HS-27A (cell line): ENCODE data around the gene USP37.
"Not testable (repeated sequence)": the region's sequence is repeated elsewhere in the genome, so short reads cannot be mapped to it uniquely, and the experiment has no call there.

Experiments used
- DNase-seq: peaks from one replicate; pipeline ENCODE4 v3.0.0-alpha.2; 2012; ENCODE audit warnings: low read depth, missing footprints

The USP37 gene

DNA sequence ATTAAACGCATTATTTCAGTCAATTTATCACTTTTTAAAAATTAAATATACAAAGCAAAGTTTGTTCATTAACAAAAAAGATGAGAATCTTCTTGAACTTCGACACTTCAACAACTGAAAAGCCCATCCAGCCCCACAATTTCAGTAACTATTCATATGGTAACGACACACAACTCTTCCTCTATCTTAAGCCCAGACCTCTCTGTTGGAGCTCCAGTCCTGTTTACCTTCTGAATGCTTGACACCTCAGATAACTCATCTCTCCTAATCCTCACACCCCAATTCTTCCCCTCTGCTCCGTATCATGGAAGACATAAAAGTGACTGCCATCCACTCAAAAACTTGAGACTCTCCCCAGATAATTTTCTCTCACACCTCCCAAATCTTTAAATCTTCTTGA, 12.6 kb downstream of the USP37 start:
- DNase-seq: no peak

DNA sequence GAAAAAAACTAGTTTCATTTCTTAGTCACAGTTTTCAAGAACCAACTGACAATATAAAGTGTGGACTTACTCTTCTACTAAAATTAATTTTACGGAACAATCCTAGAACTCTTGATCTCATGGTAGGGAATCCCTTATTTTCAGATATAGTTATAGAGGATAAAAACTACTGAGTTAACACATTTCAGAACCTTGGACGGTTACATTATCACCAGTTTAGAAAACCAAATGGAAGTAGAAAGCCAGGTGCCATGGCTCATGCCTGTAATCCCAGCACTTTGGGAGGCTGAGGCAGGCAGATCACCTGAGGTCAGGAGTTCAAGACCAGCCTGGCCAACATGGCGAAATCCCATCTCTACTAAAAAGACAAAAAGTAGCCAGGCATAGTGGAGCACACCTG, 13.9 kb downstream of the USP37 start:
- DNase-seq: not testable (repeated sequence)

DNA sequence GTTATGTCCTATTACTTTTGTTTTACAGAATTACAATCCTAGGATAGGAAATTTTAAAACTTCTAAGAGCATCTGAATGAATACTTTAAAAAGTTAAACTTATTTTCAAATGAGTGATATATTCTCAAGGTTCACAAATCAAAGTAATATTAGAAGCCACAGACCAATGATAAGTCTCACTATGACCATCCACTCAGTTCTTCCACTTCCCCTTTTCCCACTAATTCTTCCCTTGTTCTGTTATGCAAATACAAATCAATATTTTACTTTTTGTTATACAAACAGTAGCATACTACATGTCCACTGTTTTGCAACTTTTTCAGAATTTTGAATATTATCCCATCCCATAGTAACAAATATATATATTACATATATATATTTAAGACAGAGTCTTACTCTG, 20.2 kb downstream of the USP37 start:
- no peak for DNase-seq

DNA sequence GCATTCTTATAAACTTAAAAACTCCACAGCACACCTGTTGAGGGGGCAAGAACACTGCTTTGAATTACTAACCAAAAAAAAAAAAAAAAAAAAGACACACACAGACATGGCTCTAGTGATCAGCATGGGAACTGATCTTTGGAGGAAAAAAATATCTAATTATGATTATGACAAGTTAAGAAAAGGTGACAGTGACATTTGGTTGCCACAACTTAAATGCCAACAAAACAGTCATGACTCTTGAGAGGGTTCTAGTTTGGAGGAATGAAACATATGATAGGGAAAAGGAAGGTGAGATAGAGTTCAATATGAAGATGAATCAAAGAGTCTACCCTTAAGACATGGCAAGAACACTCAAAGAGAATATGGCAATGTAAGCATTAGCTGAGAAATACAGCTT, 20.6 kb downstream of the USP37 start:
- DNase-seq: no peak

DNA sequence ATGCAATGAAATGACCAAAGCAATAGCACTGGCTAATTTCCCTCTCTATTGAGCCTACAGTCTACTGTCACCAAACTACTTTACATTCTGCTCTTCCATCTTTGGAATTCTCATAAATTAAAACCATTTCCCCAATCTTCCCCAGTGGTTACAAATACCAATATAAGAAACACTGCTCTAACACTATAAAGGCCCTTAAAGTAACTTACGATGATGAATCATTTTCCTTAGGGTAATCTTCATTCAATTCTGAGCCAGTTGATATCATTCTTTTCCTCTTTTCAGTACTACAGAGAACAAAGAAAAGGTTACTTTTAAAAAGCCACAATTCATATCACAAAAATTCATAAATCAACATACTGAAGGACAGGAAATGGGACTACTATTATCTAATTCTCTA, 22.1 kb downstream of the USP37 start:
- no peak for DNase-seq

DNA sequence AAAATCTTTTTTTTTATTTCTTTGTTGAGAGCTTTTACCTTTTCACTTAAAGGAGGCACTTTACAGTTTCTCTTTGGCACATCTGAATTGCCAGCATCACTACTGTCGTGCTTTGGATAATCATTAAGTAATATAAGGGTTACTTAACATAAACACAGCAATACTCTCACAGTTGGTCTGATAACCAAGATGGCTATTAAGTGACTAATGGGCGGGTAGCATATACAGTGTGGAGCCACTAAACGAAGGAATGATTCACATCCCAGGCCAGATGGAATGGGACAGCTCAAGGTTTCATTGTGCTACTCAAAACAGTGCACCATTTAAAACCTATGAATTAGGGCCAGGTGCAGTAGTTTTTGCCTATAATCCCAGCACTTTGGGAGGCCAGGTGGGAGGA, 28.1 kb downstream of the USP37 start:
- no peak for DNase-seq

DNA sequence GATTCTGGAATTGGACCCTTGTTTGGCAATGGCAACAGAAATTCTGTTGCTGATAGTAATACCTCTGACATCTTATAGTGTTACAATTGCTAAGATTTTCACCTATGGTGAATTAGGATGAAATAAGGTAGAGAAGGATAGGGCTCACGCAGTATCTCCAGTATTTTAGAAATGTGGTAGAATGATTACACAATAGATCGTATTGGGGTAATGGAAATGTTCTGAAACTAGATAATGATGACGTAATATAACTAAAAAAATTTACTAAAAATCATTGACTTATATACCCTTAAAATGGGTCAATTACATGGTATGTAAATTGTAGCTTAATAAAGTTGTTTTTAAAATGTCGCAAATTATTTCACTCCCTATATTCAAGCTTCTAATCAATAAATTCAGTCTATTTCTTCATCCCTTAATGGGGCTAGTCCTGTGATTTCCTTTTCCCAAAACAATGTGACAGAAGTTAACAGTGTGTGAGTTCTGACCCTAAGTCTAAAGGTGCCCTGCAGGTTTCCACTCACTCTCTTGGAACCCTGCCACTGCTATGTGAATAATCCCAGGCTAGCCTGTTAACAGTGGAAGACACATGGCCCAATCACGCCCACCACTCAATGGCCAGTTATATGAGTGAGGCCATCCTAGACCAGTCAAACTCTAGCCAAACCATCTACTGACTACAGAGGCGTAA, 31.2 kb downstream of the USP37 start:
- no peak for DNase-seq

DNA sequence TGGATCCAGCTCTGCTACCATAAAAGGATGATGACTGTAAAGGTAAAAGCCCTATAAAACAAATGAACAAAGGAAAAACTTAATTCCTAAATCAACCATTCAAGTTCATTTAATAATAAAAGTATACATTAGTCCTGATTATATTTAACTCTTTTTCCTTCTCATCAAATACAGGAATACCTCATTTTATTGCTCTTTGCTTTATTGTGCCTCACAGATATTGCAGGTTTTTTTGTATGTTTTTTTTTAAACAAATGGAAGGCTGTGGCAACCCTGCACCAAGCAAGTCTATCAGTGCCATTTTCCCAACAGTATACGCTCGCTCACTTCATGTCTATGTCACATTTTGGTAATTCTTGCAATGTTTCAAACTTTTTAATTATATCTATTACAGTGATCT, 38.2 kb downstream of the USP37 start:
- DNase-seq: no peak

DNA sequence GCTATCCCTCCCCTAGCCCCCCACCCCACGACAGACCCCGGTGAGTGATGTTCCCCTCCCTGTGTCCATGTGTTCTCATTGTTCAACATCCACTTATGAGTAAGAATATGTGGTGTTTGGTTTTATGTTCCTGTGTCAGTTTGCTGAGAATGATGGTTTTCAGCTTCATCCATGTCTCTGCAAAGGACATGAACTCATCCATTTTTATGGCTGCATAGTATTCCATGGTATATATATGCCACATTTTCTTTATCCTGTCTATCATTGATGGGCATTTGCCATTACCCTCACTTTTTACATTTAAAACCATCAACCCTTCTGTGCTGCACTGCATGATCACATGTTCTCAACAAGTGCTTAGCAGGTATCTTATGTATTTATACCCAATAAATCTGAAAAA, 39.7 kb downstream of the USP37 start:
- DNase-seq: not testable (repeated sequence)

DNA sequence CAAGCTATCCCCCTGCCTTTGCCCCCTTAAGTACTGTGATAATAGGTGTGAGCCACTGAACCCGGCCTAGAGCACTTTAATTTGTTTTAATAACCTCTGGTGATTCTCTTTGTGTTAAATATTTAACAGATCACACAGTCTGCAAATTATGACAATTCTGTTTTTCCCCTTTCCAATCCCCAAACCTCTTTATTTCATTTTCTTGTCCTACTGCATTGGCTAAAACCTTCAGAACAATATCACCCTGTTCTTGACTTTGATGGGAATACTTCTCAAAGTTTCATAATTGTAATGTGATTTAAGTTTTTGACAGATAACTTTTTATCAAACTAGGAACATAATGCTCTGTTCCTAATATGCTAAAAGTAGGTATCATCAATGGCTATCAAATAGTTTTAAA, 44.5 kb downstream of the USP37 start:
- DNase-seq: no peak

DNA sequence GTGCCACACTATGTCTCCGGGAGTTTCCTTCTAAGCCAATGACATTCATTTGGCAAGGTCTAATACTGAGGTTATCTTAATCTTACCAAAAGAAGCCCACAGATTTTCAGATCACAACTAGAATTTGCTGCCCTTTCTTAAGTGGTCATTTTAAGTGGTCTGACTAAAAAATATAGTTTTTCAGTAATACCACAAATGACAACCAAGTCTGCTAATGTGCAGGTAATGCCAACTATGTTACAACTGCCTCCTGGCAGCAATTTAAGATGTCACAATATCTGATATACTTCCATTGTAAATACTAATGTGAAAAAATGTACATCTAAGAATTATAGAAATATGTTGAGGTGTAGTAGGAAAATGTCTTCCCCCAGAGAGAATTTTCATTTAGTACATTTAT, 49.3 kb downstream of the USP37 start:
- DNase-seq: no peak

DNA sequence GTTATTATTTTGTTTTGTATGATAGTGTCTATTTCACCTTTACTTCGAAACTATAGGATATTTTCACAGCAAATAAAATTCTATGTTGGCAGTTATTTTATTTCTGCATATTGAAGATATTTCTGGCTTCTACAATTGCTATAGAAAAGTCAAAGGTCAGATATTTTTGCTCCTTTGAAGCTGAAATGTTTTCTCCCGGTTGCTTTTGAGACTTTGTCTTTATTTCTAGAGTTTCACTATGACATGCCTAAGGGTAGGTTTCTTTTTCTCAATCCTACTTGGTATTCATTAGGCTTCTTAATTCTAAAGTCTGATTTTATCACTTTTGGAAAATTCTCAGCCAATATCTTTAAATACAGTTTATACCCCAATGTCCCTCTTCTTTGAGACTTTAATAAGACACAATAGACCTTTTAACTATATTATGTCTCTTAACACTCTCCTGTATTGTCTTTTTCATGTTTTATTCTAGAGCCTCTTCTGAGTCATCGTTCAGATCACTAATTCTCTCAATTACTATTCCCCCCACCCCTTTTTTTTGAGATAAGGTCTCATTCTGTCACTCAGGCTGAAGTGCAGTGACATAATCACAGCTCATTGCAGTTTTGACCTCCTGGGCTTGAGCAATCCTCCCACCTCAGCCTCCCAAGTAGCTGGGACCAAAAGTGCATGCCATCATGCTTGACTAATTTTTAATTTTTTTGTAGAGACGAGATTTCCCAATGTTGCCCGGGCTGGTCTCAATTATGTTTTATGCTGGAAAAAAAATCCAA, 50.5 kb downstream of the USP37 start:
- DNase-seq: no peak

DNA sequence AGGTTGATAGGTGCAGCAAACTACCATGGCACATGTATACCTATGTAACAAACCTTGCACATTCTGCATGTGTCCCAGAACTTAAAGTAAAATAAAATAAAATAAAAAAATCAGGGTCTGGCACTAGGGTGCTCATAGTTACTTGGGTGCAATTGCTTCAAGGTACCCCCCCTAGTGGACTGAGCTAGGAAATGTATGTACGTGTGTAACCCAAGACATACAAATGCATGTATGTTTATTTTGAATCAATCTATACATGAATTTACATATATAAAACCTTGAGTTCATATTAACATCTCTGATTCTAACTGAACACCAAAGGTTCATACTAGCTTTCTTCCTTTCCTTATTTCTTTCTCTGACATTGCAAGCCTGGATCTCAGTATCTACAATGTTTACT, 51.5 kb downstream of the USP37 start:
- DNase-seq: no peak

DNA sequence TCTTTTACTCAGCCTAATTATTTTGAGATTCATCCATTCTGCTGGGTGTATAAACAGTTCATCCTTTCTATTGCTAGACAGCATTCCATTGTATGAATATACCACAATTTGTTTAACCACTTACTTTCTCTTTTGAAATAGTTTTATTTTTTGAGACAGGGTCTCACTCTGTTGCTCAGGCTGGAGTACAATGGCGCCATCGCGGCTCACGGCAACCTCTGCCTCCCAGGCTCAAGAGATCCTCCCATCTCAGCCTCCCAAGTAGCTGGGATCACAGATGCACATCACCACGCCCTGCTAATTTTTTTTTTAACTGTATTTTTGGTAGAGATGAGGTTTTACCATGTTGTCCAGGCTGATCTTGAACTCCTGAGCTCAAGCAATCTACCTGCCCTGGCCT, 54.5 kb downstream of the USP37 start:
- no peak for DNase-seq

DNA sequence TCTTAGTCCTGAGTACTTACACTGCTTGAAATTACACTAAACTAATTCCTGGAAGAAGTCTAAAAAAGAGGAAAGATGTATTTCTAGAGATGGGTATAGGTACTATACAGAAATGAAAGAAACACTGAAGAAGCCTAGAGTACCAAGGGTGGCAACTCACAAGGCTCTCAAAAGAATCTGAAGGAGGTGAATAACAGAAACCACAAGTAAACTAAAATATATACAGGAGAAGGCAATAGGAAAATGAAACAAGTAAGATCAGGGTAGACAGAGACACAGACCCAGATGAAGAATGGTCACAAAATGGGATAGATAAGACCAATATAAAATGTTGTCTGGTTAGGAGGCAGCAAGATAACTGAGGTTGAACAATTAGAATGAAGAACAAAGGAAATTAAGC, 59.9 kb downstream of the USP37 start:
- DNase-seq: no peak

DNA sequence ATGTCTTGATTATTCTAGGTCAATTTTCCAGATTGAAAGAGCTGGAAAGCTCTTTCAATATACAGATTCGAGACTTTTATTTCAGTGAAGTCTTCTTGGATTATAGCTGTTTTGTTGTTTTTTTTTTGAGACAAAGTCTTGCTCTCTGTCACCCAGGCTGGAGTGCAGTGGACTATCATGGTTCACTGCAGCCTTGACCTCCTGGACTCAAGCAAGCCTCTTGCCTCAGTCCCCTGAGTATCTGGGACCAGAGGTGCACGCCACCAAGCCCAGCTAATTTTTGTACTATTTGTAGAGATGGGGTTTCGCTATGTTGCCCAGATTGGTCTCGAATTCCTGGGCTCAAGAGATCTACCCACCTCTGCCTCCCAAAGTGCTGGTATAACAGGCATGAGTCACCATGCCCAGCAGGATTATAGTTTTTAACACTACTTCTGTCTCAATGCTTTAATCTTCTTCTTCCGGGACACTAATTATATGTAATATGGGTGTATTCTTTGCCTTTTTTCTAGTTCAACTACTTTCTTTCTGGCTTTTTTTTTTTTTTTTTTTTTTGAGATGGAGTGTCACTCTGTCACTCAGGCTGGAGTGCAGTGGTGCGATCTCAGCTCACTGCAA, 62.3 kb downstream of the USP37 start:
- no peak for DNase-seq

DNA sequence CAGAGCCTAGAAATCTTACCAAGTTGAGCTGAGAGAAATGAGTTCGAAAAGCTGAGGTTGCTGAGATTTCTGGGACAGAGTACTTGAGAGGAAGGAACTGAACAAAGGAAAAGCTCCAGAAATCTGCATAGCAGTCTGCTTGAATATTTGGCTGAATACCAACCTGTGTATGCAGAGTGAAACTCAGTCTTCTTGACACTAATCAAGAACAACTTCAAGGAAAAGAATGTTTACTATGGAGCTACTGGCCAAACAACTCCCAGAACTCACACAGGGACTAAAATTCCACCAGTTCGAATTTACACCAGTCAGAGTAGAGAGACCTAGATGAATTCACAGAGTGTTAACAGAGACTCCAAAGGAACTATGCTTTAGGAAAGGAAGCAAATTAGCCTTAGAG, 66.5 kb downstream of the USP37 start:
- DNase-seq: no peak

DNA sequence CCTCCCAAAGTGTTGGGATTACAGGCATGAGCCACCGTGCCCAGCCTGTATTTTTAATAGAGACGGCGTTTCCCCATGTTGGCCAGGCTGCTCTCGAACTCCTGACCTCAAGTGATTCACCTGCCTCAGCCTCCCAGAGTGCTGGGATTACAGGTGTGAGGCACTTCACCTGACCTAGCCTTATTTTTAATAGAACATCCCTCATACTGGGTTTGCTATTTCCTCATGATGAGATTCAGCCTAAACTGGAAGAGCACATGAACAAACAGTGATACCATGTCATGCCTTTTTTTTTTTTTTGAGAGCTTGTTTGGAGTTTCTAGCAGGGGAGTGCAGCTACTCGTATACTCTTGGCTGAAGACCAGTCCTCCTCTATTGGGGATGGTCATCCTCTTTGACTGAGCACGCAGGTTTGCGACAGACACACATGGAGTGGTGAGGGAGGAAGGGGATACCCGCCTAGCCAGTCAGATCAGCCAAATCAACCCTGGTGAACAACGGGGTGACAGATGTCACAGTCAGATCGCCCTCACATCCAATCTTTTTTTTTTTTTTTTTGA, 67.6 kb downstream of the USP37 start:
- DNase-seq: no peak

DNA sequence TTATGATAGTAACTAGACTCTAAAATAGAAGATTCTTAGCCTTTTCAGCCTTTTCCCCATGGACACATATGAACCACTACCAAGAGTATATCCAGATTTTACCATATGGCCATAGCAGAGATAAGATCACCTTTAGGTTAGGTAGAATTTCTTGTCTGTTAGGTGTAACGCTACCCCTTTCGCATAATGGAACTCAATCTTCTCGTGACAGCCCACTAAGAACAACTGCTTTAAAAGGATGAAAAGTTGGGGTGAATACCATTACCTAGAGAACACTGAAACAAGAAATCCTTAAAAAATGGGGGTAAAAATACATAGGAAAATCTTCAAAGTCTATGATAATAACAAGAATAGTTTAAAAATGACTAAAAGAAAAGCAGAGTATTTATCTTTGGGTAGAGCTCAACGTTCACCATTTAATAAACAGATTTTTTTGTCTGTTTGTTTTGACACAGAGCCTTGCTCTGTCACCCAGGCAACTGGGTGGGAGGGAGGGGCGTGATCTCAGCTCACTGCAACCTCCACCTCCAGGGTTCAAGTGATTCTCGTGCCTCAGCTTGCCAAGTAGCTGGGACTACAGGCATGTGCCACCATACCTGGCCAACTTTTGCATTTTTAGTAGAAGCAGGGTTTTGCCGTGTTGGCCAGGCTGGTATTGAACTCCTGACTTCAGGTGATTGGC, 82.0 kb downstream of the USP37 start:
- no peak for DNase-seq

DNA sequence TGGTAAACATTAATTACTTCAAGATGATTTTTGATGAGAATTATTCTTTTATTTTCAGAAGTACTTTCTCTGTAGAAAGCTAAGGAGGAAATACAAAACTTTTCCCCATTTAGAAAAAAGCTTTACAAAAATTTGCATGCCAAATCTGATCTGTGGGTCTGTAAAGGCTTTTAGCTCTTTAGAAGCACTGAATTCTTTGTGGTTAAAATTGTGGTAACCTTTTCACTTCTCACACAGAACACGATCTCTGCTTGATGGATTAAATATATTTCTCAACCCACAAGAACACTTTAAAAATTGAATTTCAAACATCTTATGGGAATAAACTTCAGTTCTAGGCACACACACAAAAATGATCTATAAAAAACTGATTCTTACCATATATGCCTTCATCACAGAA, 85.5 kb downstream of the USP37 start:
- no peak for DNase-seq

DNA sequence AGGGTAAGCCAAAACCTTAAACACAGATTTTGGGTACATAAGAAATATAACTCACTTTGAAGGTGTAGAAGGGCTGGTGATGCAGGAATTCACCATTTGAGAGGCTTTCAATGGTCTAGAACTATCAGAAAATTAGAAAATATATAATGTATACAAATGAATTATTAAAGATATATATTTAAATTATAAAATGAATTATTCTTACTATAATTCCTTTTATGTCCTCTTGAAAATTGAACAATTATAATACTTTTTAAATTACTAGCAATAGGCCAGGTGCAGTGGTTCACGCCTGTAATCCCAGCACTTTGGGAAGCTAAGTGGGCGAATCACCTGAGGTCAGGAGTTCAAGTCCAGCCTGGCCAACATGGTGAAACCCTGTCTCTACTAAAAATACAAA, 88.6 kb downstream of the USP37 start:
- DNase-seq: no peak

DNA sequence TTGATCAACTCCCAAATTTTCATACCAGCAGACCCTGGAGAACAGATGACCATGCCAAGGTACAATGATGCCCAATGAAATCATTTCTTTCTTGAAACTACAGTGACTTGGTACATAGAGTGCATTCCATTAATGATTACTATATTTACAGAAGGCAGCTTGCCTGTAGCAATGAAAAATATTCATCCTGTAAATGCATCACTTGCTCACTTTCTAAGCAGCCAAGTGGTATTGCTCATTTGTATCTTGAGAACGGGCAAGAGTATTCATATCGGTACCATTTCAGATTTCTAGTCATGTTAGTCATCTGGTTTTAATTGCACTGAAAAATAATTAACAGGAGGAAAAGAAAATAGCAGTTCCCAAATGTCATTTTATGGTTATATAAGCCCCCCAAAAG, 89.6 kb downstream of the USP37 start:
- DNase-seq: no peak

DNA sequence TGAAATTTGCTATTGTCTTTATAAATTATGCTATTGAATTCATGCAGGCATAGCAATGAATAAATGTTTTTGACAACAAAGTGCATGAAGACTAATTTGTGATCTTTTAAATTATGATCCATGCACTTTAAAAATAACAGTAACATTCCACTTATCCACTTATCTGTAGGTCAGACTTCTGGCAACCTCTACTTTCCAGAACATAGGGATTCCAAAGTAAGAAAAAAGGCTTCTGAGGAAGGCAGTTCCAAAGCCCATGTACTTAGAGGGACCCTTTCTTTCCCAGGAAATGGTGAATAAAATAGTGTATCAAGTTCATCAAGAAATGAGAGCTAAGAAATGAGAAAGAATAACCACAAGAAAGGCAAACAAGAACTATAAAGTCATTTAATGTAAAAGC, 90.9 kb downstream of the USP37 start:
- no peak for DNase-seq
